Effector memory CD4-positive, alpha-beta T cell (primary cell): Measurements from ENCODE around the gene CRYGN.

Experiments
- DNase-seq, 3 donors: peaks; one replicate each; pipeline ENCODE4 v3.0.0-alpha.2; 2020
- H3K27ac ChIP-seq: 2 replicates; pipeline ENCODE4 v1.7.0; 2013; ENCODE audit warnings: mild to moderate bottlenecking, low read length, moderate library complexity; ENCODE audit not compliant: insufficient read depth, poor library complexity, severe bottlenecking
- H3K27me3 ChIP-seq: replicated peaks from 2 replicates; pipeline ENCODE4 v1.7.0; 2013; ENCODE audit warnings: mild to moderate bottlenecking, low read length; ENCODE audit not compliant: insufficient read depth, control insufficient read depth, poor library complexity, severe bottlenecking
- H3K36me3 ChIP-seq: 2 replicates; pipeline ENCODE4 v1.7.0; 2013; ENCODE audit warnings: mild to moderate bottlenecking, low read length, moderate library complexity; ENCODE audit not compliant: control insufficient read depth, insufficient read depth
- H3K4me1 ChIP-seq: 2 replicates; pipeline ENCODE4 v1.7.0; 2013; ENCODE audit warnings: low read length, mild to moderate bottlenecking; ENCODE audit not compliant: control insufficient read depth, insufficient read depth, poor library complexity, severe bottlenecking
- H3K4me3 ChIP-seq: 2 replicates; pipeline ENCODE4 v1.7.0; 2013; ENCODE audit warnings: low read length, low read depth, mild to moderate bottlenecking; ENCODE audit not compliant: insufficient read depth, poor library complexity, severe bottlenecking
- H3K9me3 ChIP-seq: 2 replicates; pipeline ENCODE4 v1.7.0; 2013; ENCODE audit warnings: mild to moderate bottlenecking, low read length, moderate library complexity; ENCODE audit not compliant: control insufficient read depth

Gene CRYGN

DNA sequence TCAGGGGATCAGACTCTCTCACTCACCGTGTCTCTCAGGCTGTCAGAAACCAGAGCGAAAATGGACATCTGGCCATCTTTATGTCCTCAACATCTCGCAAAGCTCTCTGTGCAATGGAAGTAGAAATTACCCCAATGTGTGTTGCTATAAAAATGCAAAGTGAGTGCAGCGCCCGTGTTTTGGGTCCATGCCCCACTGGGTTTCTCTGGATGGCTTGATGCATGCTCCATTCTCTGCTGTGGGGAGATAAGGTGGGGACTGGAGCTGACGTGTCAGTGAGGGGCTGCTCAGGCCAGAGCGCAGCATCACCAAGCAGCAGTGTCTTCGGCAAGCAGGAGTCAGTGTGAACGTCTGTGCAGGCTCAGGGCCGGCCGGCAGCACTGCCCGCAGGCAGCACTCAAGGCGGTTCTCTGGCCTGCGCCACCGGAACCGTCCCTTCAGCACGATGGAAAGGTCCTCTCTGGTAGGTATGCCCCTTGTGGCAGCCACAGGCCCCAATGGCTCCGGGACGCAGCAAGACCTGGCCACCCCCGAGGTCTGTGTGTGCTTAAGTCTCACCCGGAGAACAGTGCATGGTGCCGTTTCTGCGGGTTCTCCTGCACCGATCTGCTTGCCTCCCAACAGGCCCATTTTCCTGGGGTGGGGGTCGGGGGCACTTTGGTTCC is 60.3 kb downstream of the CRYGN start:
- Histone ChIP-seq H3K27me3 (no peaks in the 10 kb centered on the region), H3K9me3 (no peaks in the 10 kb centered on the region), H3K4me3 (no peak overlapping the region), H3K36me3 (peaks cover 34% of the 10 kb centered on the region), H3K4me1 (peaks cover 21% of the 10 kb centered on the region), H3K27ac (no peak overlapping the region)
- no peak for DNase-seq

DNA sequence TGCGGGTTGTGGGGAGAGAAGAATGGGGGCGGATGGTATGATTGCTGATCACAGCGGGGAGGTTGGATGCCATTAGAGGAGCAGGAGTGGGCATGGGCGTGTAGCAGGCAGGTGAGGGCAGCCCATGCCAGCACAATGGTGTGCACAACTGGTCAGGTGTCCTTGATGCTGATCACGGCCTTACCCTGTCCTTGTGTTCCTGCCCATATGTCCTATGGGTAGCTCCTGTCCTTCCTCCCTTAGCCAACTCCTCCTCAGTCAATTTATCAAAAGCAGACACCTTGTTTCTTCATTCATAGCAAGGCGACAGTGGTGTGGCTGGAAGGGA is 60.8 kb downstream of the CRYGN start:
- no peak for DNase-seq
- Histone ChIP-seq H3K9me3 (no peaks in the 10 kb centered on the region), H3K27ac (no peak overlapping the region), H3K4me1 (peaks cover 21% of the 10 kb centered on the region), H3K4me3 (no peak overlapping the region), H3K36me3 (peaks cover 39% of the 10 kb centered on the region), H3K27me3 (no peaks in the 10 kb centered on the region)
